ENCODE results near the gene CCR5. TPM values are rescaled to one million over a fixed set of nuclear protein-coding genes. Genes with fewer than 3 reads are reported as not detected.

CCR5 gene
- not detected in 2 replicates for total RNA-seq (ENCODE audit: low replicate concordance)

DNA sequence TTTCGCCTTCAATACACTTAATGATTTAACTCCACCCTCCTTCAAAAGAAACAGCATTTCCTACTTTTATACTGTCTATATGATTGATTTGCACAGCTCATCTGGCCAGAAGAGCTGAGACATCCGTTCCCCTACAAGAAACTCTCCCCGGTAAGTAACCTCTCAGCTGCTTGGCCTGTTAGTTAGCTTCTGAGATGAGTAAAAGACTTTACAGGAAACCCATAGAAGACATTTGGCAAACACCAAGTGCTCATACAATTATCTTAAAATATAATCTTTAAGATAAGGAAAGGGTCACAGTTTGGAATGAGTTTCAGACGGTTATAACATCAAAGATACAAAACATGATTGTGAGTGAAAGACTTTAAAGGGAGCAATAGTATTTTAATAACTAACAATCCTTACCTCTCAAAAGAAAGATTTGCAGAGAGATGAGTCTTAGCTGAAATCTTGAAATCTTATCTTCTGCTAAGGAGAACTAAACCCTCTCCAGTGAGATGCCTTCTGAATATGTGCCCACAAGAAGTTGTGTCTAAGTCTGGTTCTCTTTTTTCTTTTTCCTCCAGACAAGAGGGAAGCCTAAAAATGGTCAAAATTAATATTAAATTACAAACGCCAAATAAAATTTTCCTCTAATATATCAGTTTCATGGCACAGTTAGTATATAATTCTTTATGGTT lies at the start of gene CCR5:
TSS of gene CCR5 (plus strand) at position 108 of the 680 bp plus-strand sequence. CDS start 1,957 bp downstream, outside the sequence.
- Histone ChIP-seq H3K9ac (no peak within 1 kb of the TSS), H3K4me1 (no peaks in the 10 kb centered on the region), H3K4me3 (no peak within 1 kb of the TSS), H3K27ac (no peak within 1 kb of the TSS), H4K20me1 (ENCODE audit: low read depth) (no peaks in the 10 kb centered on the region), H3K9me3 (ENCODE audit: low read depth) (no peaks in the 10 kb centered on the region), H3F3A (ENCODE audit: low read depth) (no peaks in the 10 kb centered on the region), H2AFZ (replicated peaks) (no peak within 1 kb of the TSS), H3K36me3 (no peaks in the 10 kb centered on the region), H3K79me2 (ENCODE audit: low read depth) (no peaks in the 10 kb centered on the region), H3K4me2 (no peak within 1 kb of the TSS), H3K27me3 (no peaks in the 10 kb centered on the region)
- no peak within 1 kb of the TSS for H3K27ac Mint-ChIP-seq
- H3K27me3 Mint-ChIP-seq (ENCODE audit: insufficient read depth, low read depth): peaks cover 3% of the 10 kb centered on the region
- no peak for TF ChIP-seq EZH2phosphoT487 (IDR thresholded peaks at IDR 0.05)
- no peak for TF ChIP-seq EZH2 (IDR thresholded peaks at IDR 0.05)
- TF ChIP-seq, protein P1, sequence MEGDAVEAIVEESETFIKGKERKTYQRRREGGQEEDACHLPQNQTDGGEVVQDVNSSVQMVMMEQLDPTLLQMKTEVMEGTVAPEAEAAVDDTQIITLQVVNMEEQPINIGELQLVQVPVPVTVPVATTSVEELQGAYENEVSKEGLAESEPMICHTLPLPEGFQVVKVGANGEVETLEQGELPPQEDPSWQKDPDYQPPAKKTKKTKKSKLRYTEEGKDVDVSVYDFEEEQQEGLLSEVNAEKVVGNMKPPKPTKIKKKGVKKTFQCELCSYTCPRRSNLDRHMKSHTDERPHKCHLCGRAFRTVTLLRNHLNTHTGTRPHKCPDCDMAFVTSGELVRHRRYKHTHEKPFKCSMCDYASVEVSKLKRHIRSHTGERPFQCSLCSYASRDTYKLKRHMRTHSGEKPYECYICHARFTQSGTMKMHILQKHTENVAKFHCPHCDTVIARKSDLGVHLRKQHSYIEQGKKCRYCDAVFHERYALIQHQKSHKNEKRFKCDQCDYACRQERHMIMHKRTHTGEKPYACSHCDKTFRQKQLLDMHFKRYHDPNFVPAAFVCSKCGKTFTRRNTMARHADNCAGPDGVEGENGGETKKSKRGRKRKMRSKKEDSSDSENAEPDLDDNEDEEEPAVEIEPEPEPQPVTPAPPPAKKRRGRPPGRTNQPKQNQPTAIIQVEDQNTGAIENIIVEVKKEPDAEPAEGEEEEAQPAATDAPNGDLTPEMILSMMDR (IDR thresholded peaks at IDR 0.05): no peak
- no peak for DNase-seq (ENCODE audit: low spot score)
- no peaks in the 10 kb centered on the region for H3K4me1 Mint-ChIP-seq
- no peak within 1 kb of the TSS for H3K4me3 Mint-ChIP-seq
- no peaks in the 10 kb centered on the region for H3K36me3 Mint-ChIP-seq
- no peaks in the 10 kb centered on the region for H3K9me3 Mint-ChIP-seq

GRCh38 chr3:46321461-46322104 lies 49.2 kb upstream of the CCR5 start:
- no peak overlapping the region for H3K4me3 Mint-ChIP-seq
- H2AFZ ChIP-seq (replicated peaks): no peak overlapping the region

DNA sequence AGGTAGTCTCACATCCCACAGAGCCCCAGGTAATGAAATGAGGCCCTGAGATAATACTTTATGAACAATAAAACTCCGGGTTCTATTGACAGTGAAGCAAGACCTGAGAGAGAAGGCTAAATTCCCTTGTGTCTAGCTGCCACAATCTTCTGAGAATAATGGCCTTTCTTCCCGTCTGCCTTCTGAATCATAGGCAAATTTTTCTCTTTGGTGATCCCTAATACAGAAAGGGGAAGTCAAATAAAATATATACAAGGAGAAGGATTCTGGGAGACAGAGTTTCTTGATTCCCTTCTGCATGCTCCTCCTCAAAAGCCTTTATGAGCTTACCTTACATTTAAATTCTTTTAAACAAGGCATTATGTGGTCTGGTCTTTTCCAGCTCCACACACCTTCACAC lies 46.7 kb upstream of the CCR5 start:
- Histone ChIP-seq H3K9ac (no peak overlapping the region), H3K4me1 (no peaks in the 10 kb centered on the region), H3K9me3 (ENCODE audit: low read depth) (no peaks in the 10 kb centered on the region), H4K20me1 (ENCODE audit: low read depth) (no peaks in the 10 kb centered on the region), H3K4me3 (no peak overlapping the region), H3K4me2 (no peak overlapping the region), H3F3A (ENCODE audit: low read depth) (no peaks in the 10 kb centered on the region), H3K79me2 (ENCODE audit: low read depth) (no peaks in the 10 kb centered on the region), H3K27ac (no peak overlapping the region), H3K36me3 (no peaks in the 10 kb centered on the region), H3K27me3 (no peaks in the 10 kb centered on the region), H2AFZ (replicated peaks) (no peak overlapping the region)
- DNase-seq (ENCODE audit: low spot score): no peak
- no peak overlapping the region for H3K27ac Mint-ChIP-seq
- TF ChIP-seq, protein P1 (IDR thresholded peaks at IDR 0.05): no peak
- TF ChIP-seq EZH2 (IDR thresholded peaks at IDR 0.05) (no peak), EZH2phosphoT487 (IDR thresholded peaks at IDR 0.05) (no peak)
- H3K4me1 Mint-ChIP-seq: no peaks in the 10 kb centered on the region
- no peaks in the 10 kb centered on the region for H3K36me3 Mint-ChIP-seq
- H3K4me3 Mint-ChIP-seq: no peak overlapping the region
- peaks cover 2% of the 10 kb centered on the region for H3K9me3 Mint-ChIP-seq
- H3K27me3 Mint-ChIP-seq (ENCODE audit: insufficient read depth, low read depth): peaks cover 7% of the 10 kb centered on the region

More at GRCh38 chr3:46321461-46322104, 49.2 kb upstream of the CCR5 start:
- Histone ChIP-seq H3F3A (ENCODE audit: low read depth) (no peaks in the 10 kb centered on the region), H3K79me2 (ENCODE audit: low read depth) (no peaks in the 10 kb centered on the region), H3K27me3 (no peaks in the 10 kb centered on the region), H4K20me1 (ENCODE audit: low read depth) (no peaks in the 10 kb centered on the region), H3K36me3 (no peaks in the 10 kb centered on the region), H3K4me2 (no peak overlapping the region), H3K27ac (no peak overlapping the region), H3K9me3 (ENCODE audit: low read depth) (no peaks in the 10 kb centered on the region), H3K9ac (no peak overlapping the region), H3K4me3 (no peak overlapping the region), H3K4me1 (no peaks in the 10 kb centered on the region)
- DNase-seq (ENCODE audit: low spot score): no peak
- Mint-ChIP-seq H3K36me3 (no peaks in the 10 kb centered on the region), H3K27ac (no peak overlapping the region), H3K9me3 (peaks cover 2% of the 10 kb centered on the region), H3K4me1 (no peaks in the 10 kb centered on the region), H3K27me3 (ENCODE audit: insufficient read depth, low read depth) (peaks cover 7% of the 10 kb centered on the region)
- TF ChIP-seq EZH2phosphoT487 (IDR thresholded peaks at IDR 0.05) (no peak), EZH2 (IDR thresholded peaks at IDR 0.05) (no peak)
- TF ChIP-seq, protein P1 (IDR thresholded peaks at IDR 0.05): no peak
